ENCODE data around the gene PPM1H.

The PPM1H gene

GRCh38 chr12:62629413-62629812, 305.5 kb downstream of the PPM1H start:
- Histone ChIP-seq H3K4me2 (ENCODE audit: low read depth, low read length, poor library complexity, severe bottlenecking) (no peak overlapping the region), H3K4me1 (ENCODE audit: insufficient read depth, low read length, poor library complexity, severe bottlenecking) (no peaks in the 10 kb centered on the region), H3K9me2 (replicated peaks; ENCODE audit: low read depth, low read length) (no peaks in the 10 kb centered on the region), H2AFZ (ENCODE audit: low read length) (no peak overlapping the region), H3K9ac (ENCODE audit: low read depth, low read length, poor library complexity, severe bottlenecking) (no peak overlapping the region), H3K27me3 (ENCODE audit: insufficient read depth, low read length, poor library complexity, severe bottlenecking) (no peaks in the 10 kb centered on the region), H3F3A (ENCODE audit: low read depth) (no peaks in the 10 kb centered on the region), H3K9me3 (ENCODE audit: insufficient read depth, low read depth, low read length) (no peaks in the 10 kb centered on the region), H4K20me1 (ENCODE audit: insufficient read depth, low read length, poor library complexity, severe bottlenecking) (no peaks in the 10 kb centered on the region), H3K36me3 (ENCODE audit: insufficient read depth, low read length) (no peaks in the 10 kb centered on the region), H3K4me3 (ENCODE audit: low read length, poor library complexity, severe bottlenecking) (no peak overlapping the region), H3K79me2 (ENCODE audit: insufficient read depth, low read length) (no peaks in the 10 kb centered on the region)
- no peak for TF ChIP-seq EZH2phosphoT487 (IDR thresholded peaks at IDR 0.05; ENCODE audit: borderline replicate concordance)
- TF ChIP-seq, protein P1, sequence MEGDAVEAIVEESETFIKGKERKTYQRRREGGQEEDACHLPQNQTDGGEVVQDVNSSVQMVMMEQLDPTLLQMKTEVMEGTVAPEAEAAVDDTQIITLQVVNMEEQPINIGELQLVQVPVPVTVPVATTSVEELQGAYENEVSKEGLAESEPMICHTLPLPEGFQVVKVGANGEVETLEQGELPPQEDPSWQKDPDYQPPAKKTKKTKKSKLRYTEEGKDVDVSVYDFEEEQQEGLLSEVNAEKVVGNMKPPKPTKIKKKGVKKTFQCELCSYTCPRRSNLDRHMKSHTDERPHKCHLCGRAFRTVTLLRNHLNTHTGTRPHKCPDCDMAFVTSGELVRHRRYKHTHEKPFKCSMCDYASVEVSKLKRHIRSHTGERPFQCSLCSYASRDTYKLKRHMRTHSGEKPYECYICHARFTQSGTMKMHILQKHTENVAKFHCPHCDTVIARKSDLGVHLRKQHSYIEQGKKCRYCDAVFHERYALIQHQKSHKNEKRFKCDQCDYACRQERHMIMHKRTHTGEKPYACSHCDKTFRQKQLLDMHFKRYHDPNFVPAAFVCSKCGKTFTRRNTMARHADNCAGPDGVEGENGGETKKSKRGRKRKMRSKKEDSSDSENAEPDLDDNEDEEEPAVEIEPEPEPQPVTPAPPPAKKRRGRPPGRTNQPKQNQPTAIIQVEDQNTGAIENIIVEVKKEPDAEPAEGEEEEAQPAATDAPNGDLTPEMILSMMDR (conservative IDR thresholded peaks at IDR 0.05; ENCODE audit: low read length), result no peak

- Histone ChIP-seq H2AFZ (ENCODE audit: low read length) (no peak overlapping the region), H3K79me2 (ENCODE audit: insufficient read depth, low read length) (no peaks in the 10 kb centered on the region), H3K9me2 (replicated peaks; ENCODE audit: low read depth, low read length) (no peaks in the 10 kb centered on the region), H3K9me3 (ENCODE audit: insufficient read depth, low read depth, low read length) (no peaks in the 10 kb centered on the region), H3K4me3 (ENCODE audit: low read length, poor library complexity, severe bottlenecking) (no peak overlapping the region), H3K4me1 (ENCODE audit: insufficient read depth, low read length, poor library complexity, severe bottlenecking) (no peaks in the 10 kb centered on the region), H3K36me3 (ENCODE audit: insufficient read depth, low read length) (no peaks in the 10 kb centered on the region), H3K4me2 (ENCODE audit: low read depth, low read length, poor library complexity, severe bottlenecking) (no peak overlapping the region), H3K9ac (ENCODE audit: low read depth, low read length, poor library complexity, severe bottlenecking) (no peak overlapping the region), H3K27me3 (ENCODE audit: insufficient read depth, low read length, poor library complexity, severe bottlenecking) (no peaks in the 10 kb centered on the region), H3F3A (ENCODE audit: low read depth) (no peaks in the 10 kb centered on the region), H4K20me1 (ENCODE audit: insufficient read depth, low read length, poor library complexity, severe bottlenecking) (no peaks in the 10 kb centered on the region)
- TF ChIP-seq, protein P1 (conservative IDR thresholded peaks at IDR 0.05; ENCODE audit: low read length), result no peak
- no peak for TF ChIP-seq EZH2phosphoT487 (IDR thresholded peaks at IDR 0.05; ENCODE audit: borderline replicate concordance)
These were observed 307.8 kb downstream of the PPM1H start for GRCh38 chr12:62627181-62627580.

DNA sequence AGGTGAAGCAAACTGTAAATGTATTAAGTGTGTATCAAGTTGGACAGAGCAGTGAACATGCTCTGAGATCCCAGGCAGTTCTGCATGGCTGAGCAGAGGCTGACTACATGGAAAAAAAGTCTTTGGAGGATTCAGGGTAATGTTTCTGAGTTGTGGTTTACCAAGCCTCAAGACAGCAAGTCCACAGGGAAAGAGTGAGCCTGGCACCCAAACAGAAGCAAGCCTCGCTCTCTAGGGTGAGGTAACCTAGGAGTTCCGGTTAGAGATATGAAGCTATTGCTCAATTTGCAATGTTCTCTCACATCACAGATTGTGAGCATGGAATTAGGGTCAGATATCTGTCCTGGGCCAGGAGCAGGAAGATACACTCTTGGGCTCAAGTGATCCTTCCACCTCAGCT, 309.7 kb downstream of the PPM1H start:
- H3K4me1 ChIP-seq (ENCODE audit: insufficient read depth, low read length, poor library complexity, severe bottlenecking), result no peaks in the 10 kb centered on the region
- no peak overlapping the region for H2AFZ ChIP-seq (ENCODE audit: low read length)
- H3K9ac ChIP-seq (ENCODE audit: low read depth, low read length, poor library complexity, severe bottlenecking), result no peak overlapping the region
- no peaks in the 10 kb centered on the region for H3K9me2 ChIP-seq (replicated peaks; ENCODE audit: low read depth, low read length)
- no peaks in the 10 kb centered on the region for H3K27me3 ChIP-seq (ENCODE audit: insufficient read depth, low read length, poor library complexity, severe bottlenecking)
- no peak overlapping the region for H3K4me2 ChIP-seq (ENCODE audit: low read depth, low read length, poor library complexity, severe bottlenecking)
- no peaks in the 10 kb centered on the region for H4K20me1 ChIP-seq (ENCODE audit: insufficient read depth, low read length, poor library complexity, severe bottlenecking)
- H3K9me3 ChIP-seq (ENCODE audit: insufficient read depth, low read depth, low read length), result no peaks in the 10 kb centered on the region
- no peaks in the 10 kb centered on the region for H3K36me3 ChIP-seq (ENCODE audit: insufficient read depth, low read length)
- H3K79me2 ChIP-seq (ENCODE audit: insufficient read depth, low read length), result no peaks in the 10 kb centered on the region
- TF ChIP-seq, protein P1 (conservative IDR thresholded peaks at IDR 0.05; ENCODE audit: low read length), result no peak
- no peak for TF ChIP-seq EZH2phosphoT487 (IDR thresholded peaks at IDR 0.05; ENCODE audit: borderline replicate concordance)
- H3K4me3 ChIP-seq (ENCODE audit: low read length, poor library complexity, severe bottlenecking), result no peak overlapping the region
- no peaks in the 10 kb centered on the region for H3F3A ChIP-seq (ENCODE audit: low read depth)

Measured in Loucy (cell line).